HG03135 (cell line): ENCODE results near the gene KNDC1.
"Not testable (repeated sequence)": the region's sequence is repeated elsewhere in the genome, so short reads cannot be mapped to it uniquely, and the experiment has no call there.

ENCODE experiments used
- ATAC-seq: cut with Tn5 transposase; IDR thresholded peaks from one replicate; pipeline ENCODE4 v1.9.1; 2021; ENCODE audit warnings: mild to moderate bottlenecking, moderate library complexity; ENCODE audit not compliant: unreplicated experiment

Gene KNDC1

DNA sequence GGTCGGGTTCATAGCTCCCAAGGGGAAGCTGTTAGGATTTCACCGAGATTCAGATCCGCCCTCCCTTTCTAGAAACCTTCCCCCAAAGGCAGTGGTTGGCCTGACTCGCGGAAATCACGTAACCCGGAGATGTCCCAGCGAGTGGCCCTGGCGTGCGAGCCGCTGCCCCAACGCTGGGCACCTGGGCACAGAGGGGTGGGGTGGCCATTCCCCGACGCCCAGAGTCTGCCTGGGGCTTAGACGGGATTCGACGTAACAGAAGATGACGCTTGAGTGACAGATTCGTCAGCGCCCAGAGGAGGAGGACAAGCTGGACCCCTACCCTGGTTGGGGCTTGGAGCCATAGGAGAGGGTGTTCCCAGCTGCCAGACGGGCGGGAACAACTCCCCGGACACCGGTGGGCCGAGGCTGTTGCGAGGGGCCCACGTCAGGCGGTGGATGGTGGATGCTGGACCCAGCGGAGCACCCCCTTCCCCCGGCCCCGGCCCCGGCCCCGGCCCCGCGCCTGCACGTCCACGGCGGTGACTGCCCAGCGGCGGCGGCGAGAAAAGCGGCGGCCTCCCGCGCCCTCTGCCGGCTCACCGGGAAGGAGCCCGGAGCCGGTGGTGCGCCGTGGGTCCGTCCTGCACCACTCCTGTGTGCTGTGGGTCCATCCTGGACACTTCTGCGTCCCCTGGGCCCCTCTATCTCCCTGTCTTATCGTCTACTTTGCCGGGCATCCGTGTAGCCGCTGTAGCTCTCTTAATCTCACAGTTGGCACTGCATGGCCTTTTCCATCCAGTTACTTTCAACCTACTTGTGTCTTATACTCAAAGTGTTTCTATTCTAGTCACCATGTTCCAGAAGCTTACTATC is 35.4 kb upstream of the KNDC1 start:
- no peak for ATAC-seq

DNA sequence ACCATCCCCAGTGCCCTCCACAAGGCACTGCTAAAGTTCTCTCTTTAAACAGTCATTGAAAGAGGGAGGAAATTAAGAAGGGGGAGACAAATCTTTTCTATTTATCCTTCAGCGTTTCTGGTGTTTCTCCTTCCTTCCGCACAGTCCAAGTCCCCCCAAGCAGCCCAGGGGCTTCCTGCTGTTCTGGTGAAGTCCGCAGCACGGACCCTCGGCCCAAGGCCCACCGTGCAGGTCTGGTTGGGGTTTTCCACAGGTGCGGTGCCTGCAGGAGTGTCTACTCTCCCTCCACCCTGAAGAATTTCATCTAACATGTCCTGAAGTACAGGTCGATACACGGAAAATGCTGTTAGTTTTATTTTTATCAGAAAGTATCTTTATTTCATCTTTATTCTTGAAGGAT is 34.1 kb upstream of the KNDC1 start:
- no peak for ATAC-seq

DNA sequence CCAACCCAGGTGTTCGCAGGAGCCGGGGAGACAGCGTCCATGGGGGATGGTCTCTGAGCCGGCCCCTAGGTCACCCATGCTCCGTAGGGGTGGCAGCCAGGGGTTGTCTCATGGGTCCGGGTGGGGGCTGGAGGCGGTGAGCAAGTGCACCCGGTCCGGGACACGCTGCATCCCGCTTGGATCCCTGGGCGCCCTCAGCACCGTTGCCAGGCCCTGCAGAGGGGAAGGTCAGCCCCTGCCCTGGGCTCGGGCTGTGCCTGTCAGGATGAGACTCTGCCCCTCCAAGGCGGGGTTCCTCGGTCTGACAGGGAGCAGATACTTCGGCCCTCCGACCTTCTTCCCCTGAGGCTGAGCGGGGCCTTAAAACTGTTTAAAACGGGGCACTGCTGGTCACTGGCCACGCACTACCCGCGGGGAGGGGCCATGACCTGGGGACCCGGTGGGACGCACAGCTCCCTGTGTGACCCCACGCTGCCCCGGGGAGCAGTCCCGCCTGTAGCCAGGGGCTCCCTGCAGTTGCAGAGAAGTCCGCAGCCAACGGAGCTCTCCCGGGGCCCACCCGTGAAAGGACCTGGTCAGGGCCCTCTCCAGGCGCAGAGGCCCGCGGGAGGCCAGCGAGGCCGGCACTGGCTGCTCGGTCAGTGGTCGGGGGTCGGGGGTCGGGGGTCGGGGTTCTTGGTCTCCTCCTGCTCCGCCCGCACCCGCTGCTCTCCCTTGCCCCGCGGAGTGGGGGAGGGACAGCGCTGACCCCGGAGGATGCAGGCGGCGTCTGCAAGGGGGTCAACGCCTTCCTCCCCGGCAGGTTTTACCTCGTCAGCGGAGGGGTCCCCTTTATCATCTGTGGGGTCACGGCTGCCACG is 33.4 kb upstream of the KNDC1 start:
- ATAC-seq: no peak

DNA sequence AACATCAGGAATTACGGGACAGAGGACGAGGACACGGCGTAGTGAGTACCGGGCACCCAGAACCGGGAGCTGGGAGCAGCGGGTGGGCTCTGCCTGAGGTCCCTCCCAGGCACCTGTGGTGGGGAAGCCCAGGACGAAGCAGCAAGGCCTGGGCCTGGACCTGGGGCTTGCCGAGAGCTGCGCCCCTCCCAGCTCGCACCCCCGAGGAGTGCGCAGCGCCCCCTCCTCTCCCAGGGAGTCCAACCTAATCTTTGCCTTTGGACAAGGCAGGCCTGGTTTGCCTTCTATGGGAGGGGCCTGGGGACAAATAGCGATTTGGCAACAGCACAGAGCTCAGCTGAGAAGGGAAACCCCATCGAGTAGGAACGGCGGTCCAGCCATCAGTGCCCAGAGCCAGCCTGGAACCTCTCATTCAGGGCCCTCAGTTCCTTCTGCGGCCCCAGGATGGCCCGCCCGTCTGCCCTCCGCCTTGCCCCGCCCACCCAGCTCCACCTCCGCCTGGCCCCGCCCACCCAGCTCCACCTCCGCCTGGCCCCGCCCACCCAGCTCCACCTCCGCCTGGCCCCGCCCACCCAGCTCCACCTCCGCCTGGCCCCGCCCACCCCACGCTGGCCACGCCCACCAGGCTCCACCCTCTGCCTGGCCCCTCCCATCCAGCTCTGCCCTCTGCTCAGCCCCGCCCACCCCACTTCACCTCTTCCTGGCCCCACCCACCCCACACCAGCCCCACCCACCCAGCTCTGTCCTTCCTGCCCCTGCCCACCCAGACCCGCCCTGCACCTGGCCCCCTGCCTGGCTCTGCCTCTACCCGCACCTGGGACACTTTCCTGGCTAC is 32.5 kb upstream of the KNDC1 start:
- no peak for ATAC-seq

DNA sequence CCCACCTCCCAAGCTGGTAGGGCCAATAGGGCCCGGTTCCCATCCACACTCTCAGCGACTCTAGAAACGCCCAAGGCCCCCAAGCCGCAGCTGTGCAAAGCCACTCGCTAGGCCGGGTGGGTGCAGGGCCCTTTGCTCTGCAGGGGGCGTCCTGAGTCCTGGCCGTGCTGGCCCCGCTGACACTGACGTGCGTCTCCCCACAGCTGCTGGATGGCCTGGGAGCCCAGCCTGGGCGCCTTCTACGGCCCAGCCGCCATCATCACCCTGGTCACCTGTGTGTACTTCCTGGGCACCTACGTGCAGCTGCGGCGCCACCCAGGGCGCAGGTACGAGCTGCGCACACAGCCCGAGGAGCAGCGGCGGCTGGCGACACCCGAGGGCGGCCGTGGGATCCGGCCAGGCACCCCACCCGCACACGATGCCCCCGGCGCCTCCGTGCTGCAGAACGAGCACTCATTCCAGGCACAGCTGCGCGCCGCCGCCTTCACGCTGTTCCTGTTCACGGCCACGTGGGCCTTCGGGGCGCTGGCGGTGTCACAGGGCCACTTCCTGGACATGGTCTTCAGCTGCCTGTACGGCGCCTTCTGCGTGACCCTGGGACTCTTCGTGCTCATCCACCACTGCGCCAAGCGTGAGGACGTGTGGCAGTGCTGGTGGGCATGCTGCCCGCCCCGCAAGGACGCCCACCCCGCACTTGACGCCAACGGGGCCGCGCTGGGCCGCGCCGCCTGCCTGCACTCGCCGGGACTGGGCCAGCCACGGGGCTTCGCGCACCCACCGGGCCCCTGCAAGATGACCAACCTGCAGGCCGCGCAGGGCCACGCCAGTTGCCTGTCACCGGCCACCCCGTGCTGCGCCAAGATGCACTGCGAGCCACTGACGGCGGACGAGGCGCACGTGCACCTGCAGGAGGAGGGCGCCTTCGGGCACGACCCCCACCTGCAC is 31.6 kb upstream of the KNDC1 start:
- ATAC-seq: no peak

DNA sequence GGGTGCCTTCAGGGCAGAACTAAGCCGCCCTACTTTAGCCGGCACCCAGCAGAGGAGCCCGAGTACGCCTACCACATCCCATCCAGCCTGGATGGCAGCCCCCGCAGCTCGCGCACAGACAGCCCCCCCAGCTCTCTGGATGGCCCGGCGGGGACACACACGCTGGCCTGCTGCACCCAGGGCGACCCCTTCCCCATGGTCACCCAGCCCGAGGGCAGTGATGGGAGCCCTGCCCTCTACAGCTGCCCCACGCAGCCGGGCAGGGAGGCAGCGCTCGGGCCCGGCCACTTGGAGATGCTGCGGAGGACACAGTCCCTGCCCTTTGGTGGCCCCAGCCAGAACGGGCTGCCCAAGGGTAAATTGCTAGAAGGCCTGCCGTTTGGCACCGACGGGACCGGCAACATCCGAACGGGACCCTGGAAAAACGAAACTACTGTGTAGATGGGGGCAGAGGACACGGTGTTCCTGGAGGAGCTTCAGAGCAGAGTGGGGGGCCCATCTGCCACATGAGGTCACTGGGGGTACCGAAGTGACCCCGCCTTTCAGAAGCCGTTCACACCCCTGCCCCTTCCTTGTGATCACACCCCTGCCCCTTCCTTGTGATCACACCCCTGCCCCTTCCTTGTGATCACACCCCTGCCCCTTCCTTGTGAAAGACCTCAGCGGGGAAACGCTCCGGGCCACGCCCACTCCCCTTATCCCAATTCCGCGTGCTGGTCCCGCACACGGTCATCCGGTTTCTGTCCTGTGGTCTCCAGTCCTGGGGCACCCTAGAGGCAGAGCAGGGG is 30.8 kb upstream of the KNDC1 start:
- no peak for ATAC-seq

DNA sequence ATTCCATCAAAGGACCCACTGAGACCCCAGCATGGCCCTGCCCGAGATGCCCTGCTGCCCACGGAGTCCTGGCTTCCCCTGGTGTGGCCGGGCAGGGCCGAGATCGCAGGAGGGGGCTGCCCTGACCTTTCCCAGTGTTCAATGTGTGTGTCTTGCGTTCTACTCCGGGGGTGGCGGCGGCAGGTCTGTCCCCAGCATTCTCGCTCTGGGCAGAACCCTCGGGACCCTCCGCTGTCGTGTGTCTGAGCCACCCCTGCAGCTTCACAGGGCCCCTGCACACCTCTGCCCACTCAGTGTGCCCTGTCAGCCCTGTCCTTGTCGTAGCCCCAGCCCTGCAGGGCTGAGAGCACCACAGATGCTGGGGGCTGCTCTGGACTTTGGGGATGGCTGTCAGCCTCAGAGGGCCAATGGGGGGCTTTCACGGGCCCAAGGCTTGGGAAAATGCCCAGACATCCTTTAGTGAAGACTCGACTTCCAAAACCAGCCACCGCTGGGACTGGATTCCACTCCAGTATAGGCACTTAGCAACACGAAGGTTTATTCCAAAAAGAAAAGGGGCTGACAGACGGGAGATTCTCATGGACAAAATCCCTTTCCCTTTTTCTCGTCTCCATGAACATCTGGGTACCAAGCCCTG is 30.0 kb upstream of the KNDC1 start:
- ATAC-seq: no peak

DNA sequence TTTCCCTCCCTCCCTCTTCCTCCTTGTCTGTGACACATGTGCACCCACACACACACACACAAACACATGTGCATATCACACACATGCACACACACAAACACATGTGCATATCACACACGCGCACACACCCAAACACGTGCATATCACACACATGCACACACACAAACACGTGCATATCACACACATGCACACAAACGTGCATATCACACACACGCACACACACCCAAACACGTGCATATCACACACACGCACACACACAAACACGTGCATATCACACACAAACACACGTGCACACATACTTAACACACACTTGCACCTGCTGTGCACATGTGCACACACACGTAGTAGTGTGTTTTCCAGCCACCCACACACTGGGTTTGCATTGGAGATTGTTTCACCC is 29.4 kb upstream of the KNDC1 start:
- ATAC-seq: no peak

DNA sequence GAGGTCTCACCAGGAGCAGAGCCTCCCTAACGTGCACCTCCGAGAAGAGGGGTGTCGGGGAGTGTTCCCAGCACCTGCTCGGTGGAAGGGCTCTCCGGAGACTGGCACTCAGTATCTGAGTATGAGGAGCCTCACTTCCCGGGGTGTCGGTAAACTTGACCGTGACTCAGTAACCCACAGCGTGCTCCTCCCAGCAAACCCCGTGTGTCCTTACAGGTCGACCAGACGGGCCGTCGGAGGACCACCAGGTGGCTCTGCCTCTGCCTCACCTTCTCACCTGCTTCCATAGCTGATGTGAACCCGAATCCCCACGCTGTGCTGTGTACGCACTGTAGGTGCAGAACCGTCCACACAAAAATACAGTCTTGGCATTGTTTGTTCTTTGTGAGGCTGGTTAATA is 29.0 kb upstream of the KNDC1 start:
- ATAC-seq: no peak

DNA sequence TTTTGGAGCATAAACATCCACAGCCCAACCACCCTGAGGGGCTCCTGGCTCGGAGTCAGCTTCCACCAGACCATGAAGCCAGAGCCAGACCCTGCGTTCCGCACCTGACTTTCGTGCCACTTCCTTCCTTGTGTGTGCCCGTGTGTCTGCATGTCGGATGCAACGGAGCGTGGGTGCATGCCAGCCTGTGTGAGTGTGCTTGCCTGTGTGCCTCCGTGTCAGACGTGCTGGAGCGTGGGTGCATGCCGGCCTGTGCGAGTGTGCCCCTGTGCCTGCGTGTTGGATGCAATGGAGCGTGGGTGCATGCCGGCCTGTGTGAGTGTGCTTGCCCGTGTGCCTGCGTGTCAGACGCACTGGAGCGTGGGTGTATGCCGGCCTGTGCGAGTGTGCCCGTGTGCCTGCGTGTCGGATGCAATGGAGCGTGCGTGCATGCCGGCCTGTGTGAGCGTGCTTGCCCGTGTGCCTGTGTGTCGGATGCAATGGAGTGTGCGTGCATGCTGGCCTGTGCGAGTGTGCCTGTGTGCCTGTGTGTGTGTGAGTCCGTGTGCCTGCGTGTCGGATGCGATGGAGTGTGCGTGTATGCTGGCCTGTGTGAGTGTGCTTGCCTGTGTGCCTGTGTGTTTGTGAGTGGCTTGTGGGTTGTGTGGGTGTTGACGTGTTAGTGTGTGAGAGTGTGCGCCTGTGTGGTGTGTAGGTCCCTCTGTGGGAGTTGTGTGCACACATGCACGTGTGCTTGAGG is 28.1 kb upstream of the KNDC1 start:
- no peak for ATAC-seq

DNA sequence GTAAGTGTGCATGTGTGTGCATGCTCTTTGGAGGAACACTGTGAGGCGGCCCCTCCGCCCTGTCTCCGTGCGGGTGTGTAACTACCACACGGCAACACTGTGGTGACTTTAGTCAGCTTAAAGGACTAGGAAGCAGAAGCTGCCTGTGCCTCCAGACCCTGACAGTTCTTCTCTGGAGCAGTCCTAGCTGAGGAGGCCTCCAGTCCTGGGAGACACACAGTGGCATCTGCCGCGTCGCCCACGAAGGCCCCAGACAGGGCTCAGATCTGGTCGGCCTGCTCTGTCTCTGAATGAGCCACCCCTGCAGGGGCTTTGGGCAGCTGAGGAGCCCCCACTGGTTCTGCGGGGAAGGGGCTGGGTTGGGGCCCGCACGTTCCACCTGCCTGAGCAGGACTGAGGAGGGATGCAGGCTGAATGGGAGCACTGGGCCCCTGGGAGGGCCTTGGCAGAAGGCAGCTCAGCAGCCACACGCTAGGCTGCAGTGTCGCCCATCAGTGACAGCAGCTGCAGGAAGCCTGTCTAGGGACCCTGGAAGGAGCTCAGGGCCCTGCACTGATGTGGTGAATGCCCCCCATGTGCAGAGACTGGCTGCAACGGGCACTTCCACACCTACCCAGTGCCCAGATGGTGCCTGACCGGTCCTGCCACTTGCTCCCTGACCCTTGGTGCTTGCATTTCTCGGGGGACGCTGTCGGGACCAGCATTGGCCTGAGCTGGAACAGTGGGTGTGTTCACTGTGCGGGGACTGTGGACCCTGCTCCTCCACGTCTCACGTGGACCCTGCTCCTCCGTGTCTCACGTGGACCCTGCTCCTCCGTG is 27.3 kb upstream of the KNDC1 start:
- no peak for ATAC-seq

DNA sequence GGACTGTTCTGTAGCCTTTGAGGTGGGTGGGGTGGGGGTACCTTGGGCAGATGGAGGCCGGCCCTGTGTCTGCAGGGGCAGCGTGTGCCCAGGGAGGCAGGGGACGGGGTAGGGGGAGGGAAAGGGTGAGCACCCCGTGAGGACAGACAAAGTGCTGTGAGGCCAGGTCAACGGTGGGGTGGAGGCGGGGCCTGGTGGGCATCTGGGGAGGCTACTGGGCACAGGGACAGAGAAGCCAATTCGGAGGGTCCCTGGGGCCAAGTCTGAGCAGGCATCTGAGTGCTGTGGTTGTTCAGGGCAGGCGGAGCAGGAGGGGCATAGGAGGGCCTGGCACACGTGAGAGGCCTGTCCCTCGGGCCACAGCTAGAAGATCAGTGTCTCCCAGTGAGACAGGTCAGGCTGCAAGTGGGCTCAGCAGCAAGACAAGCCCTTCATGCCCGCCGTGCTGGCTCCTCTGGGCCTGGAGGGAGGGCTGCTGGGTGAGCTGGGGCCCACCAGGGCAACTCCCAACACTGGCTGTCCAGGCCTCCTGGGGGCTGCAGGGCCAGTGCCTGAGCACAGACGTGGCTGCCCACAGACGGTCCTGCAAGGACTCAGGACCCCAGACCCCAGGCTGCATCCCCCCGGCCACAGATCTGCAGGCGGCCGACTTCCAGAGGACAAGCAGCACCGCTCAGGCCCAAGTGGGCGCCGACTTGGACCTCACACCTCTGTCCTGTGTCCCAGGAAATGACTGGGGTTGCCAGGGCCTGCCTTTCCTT is 26.4 kb upstream of the KNDC1 start:
- ATAC-seq: no peak

DNA sequence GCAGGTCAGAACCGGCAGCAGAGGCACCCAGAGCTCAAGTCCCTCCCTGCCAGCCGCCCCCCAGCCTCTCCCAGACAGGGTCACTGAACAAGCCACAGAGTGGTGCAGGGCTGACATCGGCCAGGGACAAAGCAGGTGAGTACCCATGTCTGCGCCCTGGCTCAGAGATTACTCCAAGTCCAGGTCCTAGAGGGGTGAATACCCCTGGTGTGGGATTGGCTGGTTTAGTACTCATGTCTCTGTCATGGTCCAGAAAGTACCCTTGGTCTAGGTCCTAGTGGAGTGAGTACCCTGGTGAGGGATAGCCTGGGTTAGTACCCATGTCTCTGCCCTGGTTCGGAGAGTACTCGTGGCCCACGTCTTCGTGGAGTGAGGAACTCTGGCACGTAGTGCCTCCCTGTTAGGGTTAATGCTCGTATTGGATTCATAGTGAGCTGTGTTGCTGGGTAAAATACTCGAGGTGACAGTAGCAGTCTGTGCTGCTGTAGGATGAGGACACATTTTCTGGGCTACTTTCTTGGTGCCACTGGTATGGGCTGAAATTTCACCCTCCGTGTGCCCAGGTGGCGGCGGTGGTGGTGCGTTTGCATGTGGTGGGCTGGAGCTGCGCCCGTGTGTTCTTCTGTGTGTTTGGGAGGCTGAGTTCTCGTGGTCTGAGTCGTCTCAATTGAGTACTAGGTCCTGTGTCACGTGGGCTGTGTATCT is 25.5 kb upstream of the KNDC1 start:
- no peak for ATAC-seq

DNA sequence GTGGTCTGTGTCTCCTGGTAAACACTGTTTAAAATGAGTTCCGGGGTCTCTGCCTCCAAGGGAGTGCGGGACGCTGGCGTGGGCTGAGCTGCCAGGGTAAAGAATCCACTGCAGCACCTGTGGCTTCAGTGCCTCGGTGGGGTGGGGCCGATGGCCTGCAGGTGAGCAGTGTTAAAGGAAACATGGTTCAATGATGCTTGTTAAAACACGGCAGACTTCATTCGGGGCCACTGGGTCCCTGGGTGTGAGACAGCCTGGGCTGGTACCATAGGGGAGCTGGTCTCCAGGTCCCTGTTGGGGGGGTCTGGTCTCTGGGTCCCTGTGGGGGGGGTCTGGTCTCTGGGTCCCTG is 24.9 kb upstream of the KNDC1 start:
- no peak for ATAC-seq

DNA sequence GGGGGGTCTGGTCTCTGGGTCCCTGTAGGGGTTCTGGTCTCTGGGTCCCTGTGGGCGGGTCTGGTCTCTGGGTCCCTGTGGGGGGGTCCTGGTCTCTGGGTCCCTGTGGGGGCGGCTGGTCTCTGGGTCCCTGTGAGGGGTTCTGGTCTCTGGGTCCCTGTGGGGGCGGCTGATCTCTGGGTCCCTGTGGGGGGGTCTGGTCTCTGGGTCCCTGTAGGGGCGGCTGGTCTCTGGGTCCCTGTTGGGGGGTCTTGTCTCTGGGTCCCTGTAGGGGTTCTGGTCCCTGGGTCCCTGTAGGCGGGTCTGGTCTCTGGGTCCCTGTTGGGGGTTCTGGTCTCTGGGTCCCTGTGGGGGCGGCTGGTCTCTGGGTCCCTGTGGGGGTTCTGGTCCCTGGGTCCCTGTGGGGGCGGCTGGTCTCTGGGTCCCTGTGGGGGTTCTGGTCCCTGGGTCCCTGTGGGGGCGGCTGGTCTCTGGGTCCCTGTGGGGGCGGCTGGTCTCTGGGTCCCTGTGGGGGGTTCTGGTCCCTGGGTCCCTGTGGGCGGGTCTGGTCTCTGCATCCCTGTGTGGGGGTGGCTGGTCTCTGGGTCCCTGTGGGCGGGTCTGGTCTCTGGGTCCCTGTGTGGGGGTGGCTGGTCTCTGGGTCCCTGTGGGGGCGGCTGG is 22.4 kb upstream of the KNDC1 start:
- not testable (repeated sequence) for ATAC-seq
